ENCODE measurements around the gene REEP1.

REEP1 gene

GRCh38 chr2:86285981-86286380 is 51.4 kb downstream of the REEP1 start:
- TF ChIP-seq POLR2AphosphoS5 (IDR thresholded peaks at IDR 0.05; ENCODE audit: low read depth, low read length), result no peak
- TF ChIP-seq REST (IDR thresholded peaks at IDR 0.05; ENCODE audit: insufficient read depth in 1 of 2, low read depth in 2 of 2, low read length in 2 of 2), result no peak
- no peak for TF ChIP-seq SIN3A (IDR thresholded peaks at IDR 0.05; ENCODE audit: borderline replicate concordance, insufficient read depth, low read length)
- no peak for TF ChIP-seq TAF1 (IDR thresholded peaks at IDR 0.05; ENCODE audit: borderline replicate concordance, insufficient read depth, low read length)
- no peak for TF ChIP-seq FOXP2 (optimal IDR thresholded peaks at IDR 0.05; ENCODE audit: borderline replicate concordance, extremely low read depth, extremely low read length, insufficient read depth)

- no peak for TF ChIP-seq REST (IDR thresholded peaks at IDR 0.05; ENCODE audit: insufficient read depth in 1 of 2, low read depth in 2 of 2, low read length in 2 of 2)
- no peak for TF ChIP-seq POLR2AphosphoS5 (IDR thresholded peaks at IDR 0.05; ENCODE audit: low read depth, low read length)
Observed at GRCh38 chr2:86285571-86285970, 51.9 kb downstream of the REEP1 start.

- no peak for TF ChIP-seq FOXP2 (optimal IDR thresholded peaks at IDR 0.05; ENCODE audit: borderline replicate concordance, extremely low read depth, extremely low read length, insufficient read depth)
- no peak for TF ChIP-seq POLR2AphosphoS5 (IDR thresholded peaks at IDR 0.05; ENCODE audit: low read depth, low read length)
- TF ChIP-seq REST (IDR thresholded peaks at IDR 0.05; ENCODE audit: insufficient read depth in 1 of 2, low read depth in 2 of 2, low read length in 2 of 2), result no peak
- no peak for TF ChIP-seq TAF1 (IDR thresholded peaks at IDR 0.05; ENCODE audit: borderline replicate concordance, insufficient read depth, low read length)
- TF ChIP-seq SIN3A (IDR thresholded peaks at IDR 0.05; ENCODE audit: borderline replicate concordance, insufficient read depth, low read length), result no peak
Observed at GRCh38 chr2:86284987-86285386, 52.4 kb downstream of the REEP1 start.

GRCh38 chr2:86284401-86284841 is 53.0 kb downstream of the REEP1 start:
- TF ChIP-seq POLR2AphosphoS5 (IDR thresholded peaks at IDR 0.05; ENCODE audit: low read depth, low read length) (no peak), REST (IDR thresholded peaks at IDR 0.05; ENCODE audit: insufficient read depth in 1 of 2, low read depth in 2 of 2, low read length in 2 of 2) (no peak), SIN3A (IDR thresholded peaks at IDR 0.05; ENCODE audit: borderline replicate concordance, insufficient read depth, low read length) (no peak), FOXP2 (optimal IDR thresholded peaks at IDR 0.05; ENCODE audit: borderline replicate concordance, extremely low read depth, extremely low read length, insufficient read depth) (no peak), TAF1 (IDR thresholded peaks at IDR 0.05; ENCODE audit: borderline replicate concordance, insufficient read depth, low read length) (no peak)

GRCh38 chr2:86283411-86284030 is 53.9 kb downstream of the REEP1 start:
- no peak for TF ChIP-seq REST (IDR thresholded peaks at IDR 0.05; ENCODE audit: insufficient read depth in 1 of 2, low read depth in 2 of 2, low read length in 2 of 2)
- no peak for TF ChIP-seq TAF1 (IDR thresholded peaks at IDR 0.05; ENCODE audit: borderline replicate concordance, insufficient read depth, low read length)
- no peak for TF ChIP-seq FOXP2 (optimal IDR thresholded peaks at IDR 0.05; ENCODE audit: borderline replicate concordance, extremely low read depth, extremely low read length, insufficient read depth)
- no peak for TF ChIP-seq POLR2AphosphoS5 (IDR thresholded peaks at IDR 0.05; ENCODE audit: low read depth, low read length)
- TF ChIP-seq SIN3A (IDR thresholded peaks at IDR 0.05; ENCODE audit: borderline replicate concordance, insufficient read depth, low read length), result no peak

All from PFSK-1 (cell line).